ENCODE results near the gene CYP2A6.

Gene CYP2A6

GRCh38 chr19:40799558-40800338, 50.5 kb downstream of the CYP2A6 start:
- no peak for DNase-seq (ENCODE audit: extremely low read depth, low read depth)
- TF ChIP-seq, protein P1, sequence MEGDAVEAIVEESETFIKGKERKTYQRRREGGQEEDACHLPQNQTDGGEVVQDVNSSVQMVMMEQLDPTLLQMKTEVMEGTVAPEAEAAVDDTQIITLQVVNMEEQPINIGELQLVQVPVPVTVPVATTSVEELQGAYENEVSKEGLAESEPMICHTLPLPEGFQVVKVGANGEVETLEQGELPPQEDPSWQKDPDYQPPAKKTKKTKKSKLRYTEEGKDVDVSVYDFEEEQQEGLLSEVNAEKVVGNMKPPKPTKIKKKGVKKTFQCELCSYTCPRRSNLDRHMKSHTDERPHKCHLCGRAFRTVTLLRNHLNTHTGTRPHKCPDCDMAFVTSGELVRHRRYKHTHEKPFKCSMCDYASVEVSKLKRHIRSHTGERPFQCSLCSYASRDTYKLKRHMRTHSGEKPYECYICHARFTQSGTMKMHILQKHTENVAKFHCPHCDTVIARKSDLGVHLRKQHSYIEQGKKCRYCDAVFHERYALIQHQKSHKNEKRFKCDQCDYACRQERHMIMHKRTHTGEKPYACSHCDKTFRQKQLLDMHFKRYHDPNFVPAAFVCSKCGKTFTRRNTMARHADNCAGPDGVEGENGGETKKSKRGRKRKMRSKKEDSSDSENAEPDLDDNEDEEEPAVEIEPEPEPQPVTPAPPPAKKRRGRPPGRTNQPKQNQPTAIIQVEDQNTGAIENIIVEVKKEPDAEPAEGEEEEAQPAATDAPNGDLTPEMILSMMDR (IDR thresholded peaks at IDR 0.05; ENCODE audit: low read depth, low read length, missing control alignments), result no peak
- H3K4me3 ChIP-seq (replicated peaks; ENCODE audit: low read depth, low read length), result peak overlapping the region; percentile 78

DNA sequence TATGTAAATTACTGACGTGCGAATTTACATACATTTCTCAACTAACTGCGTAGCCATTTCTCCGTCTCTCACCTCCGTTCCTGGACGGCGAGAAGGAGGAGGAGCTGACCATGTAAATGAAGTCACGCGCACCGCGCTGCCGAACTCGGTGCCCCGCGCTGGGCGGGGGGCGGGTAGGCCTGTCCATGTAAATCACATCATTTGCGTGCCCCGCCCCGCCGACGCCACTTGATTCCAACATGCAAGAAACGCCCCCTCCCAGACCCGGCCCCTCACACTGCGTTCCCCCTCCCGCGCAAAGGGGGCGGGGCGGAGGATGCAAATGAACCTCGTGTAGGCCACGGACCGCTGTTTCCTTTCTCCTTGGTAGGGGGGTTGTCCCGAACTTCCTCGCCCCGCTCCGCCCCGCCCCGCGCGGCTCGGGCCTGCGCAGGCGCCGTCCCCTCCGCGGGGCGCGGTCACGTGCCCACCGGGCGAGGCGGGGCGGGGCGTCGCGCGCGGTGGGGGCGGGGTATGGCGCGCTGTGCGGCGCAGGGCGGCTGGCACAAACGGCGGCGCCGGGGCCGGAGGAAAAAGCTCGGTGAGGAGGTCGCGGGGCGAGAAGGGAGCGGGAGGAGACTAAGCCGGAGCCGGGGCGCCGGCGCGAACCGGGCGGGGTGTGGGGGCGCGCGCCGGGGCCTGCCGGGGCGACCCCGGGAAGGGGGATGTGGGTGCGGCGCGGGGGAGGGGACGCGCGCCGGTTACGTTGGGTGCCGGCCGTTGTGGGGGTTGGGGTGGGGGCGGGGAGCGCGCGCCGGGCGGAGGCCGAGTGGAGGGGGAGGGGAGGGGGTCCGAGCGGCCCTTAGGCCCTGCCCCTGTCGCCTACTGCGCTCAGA, 51.3 kb downstream of the CYP2A6 start, which contains the start of gene EGLN2:
TSS of gene EGLN2 (plus strand) at position 509 of the 875 bp plus-strand sequence. CDS start 1,382 bp downstream, outside the sequence.
- H3K4me3 ChIP-seq (replicated peaks; ENCODE audit: low read depth, low read length), result peak within 1 kb of the TSS; percentile 78
- TF ChIP-seq, protein P1 (IDR thresholded peaks at IDR 0.05; ENCODE audit: low read depth, low read length, missing control alignments), result no peak
- DNase-seq (ENCODE audit: extremely low read depth, low read depth), result peak; percentile 95

- H3K4me3 ChIP-seq (replicated peaks; ENCODE audit: low read depth, low read length), result peak overlapping the region; percentile 78
- DNase-seq (ENCODE audit: extremely low read depth, low read depth), result no peak
- TF ChIP-seq, protein P1 (IDR thresholded peaks at IDR 0.05; ENCODE audit: low read depth, low read length, missing control alignments), result peak; percentile 28
These were observed 52.1 kb downstream of the CYP2A6 start for GRCh38 chr19:40797963-40798682.

GRCh38 chr19:40797166-40797962, 52.9 kb downstream of the CYP2A6 start:
- DNase-seq (ENCODE audit: extremely low read depth, low read depth), result no peak
- no peak overlapping the region for H3K4me3 ChIP-seq (replicated peaks; ENCODE audit: low read depth, low read length)
- TF ChIP-seq, protein P1 (IDR thresholded peaks at IDR 0.05; ENCODE audit: low read depth, low read length, missing control alignments), result no peak
